HepG2 (cell line): ENCODE measurements around the gene TTC31. TPM values are rescaled to one million over a fixed set of nuclear protein-coding genes. Genes with fewer than 3 reads are reported as not detected.

Experiments
- ATF3 ChIP-seq: sonication (generic); formaldehyde crosslinking; IDR thresholded peaks from 2 replicates; pipeline ENCODE4 v1.4.0; 2020; ENCODE audit warnings: missing genetic modification reagents
- CCDC6 ChIP-seq: sonication (generic); formaldehyde crosslinking; IDR thresholded peaks from 2 replicates; pipeline ENCODE4 v1.8.1; 2022; ENCODE audit warnings: mild to moderate bottlenecking, missing genetic modification reagents, moderate library complexity
- DMTF1 ChIP-seq: sonication (generic); formaldehyde crosslinking; IDR thresholded peaks from 2 replicates; pipeline ENCODE4 v1.4.0; 2020; ENCODE audit warnings: mild to moderate bottlenecking, missing genetic modification reagents
- MEIS1 ChIP-seq: sonication (generic); formaldehyde crosslinking; IDR thresholded peaks from 2 replicates; pipeline ENCODE4 v1.9.0; 2021; ENCODE audit warnings: mild to moderate bottlenecking, missing genetic modification reagents, moderate library complexity, borderline replicate concordance
- MTF2 ChIP-seq: sonication (generic); formaldehyde crosslinking; IDR thresholded peaks from 2 replicates; pipeline ENCODE4 v1.5.0; 2020; ENCODE audit warnings: missing genetic modification reagents, borderline replicate concordance
- NBN ChIP-seq: fragments of 450-650 bp; conservative IDR thresholded peaks from 2 replicates; pipeline ENCODE4 v1.6.1; 2017
- PAF1 ChIP-seq: IDR thresholded peaks from 2 replicates; pipeline ENCODE4 v1.6.1; 2016; ENCODE audit warnings: missing genetic modification reagents, missing compliant biosample characterization
- PITX1 ChIP-seq: sonication (generic); formaldehyde crosslinking; IDR thresholded peaks from 2 replicates; pipeline ENCODE4 v1.5.1; 2020; ENCODE audit warnings: mild to moderate bottlenecking, missing genetic modification reagents
- PLSCR1 ChIP-seq: sonication (generic); formaldehyde crosslinking; IDR thresholded peaks from 2 replicates; pipeline ENCODE4 v1.5.0; 2020; ENCODE audit warnings: missing genetic modification reagents, mild to moderate bottlenecking, borderline replicate concordance
- RBM39 ChIP-seq: fragments of 200-400 bp; formaldehyde crosslinking; IDR thresholded peaks from one replicate; pipeline ENCODE4 v1.6.1; 2018; ENCODE audit warnings: antibody characterized with exemption, mild to moderate bottlenecking, low read depth, low read length; ENCODE audit not compliant: poor library complexity, severe bottlenecking
- THRA ChIP-seq: sonication (generic); formaldehyde crosslinking; IDR thresholded peaks from 2 replicates; pipeline ENCODE4 v1.4.0; 2020; ENCODE audit warnings: missing genetic modification reagents, borderline replicate concordance
- ZFP91 ChIP-seq: sonication (generic); formaldehyde crosslinking; IDR thresholded peaks from 2 replicates; pipeline ENCODE4 v1.9.0; 2022; ENCODE audit warnings: missing genetic modification reagents, mild to moderate bottlenecking, borderline replicate concordance
- ZNF224 ChIP-seq: sonication (generic); formaldehyde crosslinking; IDR thresholded peaks from 2 replicates; pipeline ENCODE4 v1.5.0; 2020; ENCODE audit warnings: mild to moderate bottlenecking, missing genetic modification reagents
- ZNF512 ChIP-seq: sonication (generic); formaldehyde crosslinking; IDR thresholded peaks from 2 replicates; pipeline ENCODE4 v1.4.0; 2020; ENCODE audit warnings: mild to moderate bottlenecking, missing genetic modification reagents
- ZNF577 ChIP-seq: sonication (generic); formaldehyde crosslinking; IDR thresholded peaks from 2 replicates; pipeline ENCODE4 v1.4.0; 2020; ENCODE audit warnings: mild to moderate bottlenecking, low read depth, missing genetic modification reagents, borderline replicate concordance
- ZNF607 ChIP-seq: sonication (generic); formaldehyde crosslinking; IDR thresholded peaks from 2 replicates; pipeline ENCODE4 v1.5.1; 2020; ENCODE audit warnings: missing genetic modification reagents, mild to moderate bottlenecking, borderline replicate concordance
- ZNF616 ChIP-seq: sonication (generic); formaldehyde crosslinking; IDR thresholded peaks from 2 replicates; pipeline ENCODE4 v1.5.0; 2020; ENCODE audit warnings: low read depth, mild to moderate bottlenecking, missing genetic modification reagents
- ZNF768 ChIP-seq: sonication (generic); formaldehyde crosslinking; IDR thresholded peaks from 2 replicates; pipeline ENCODE4 v1.4.0; 2020; ENCODE audit warnings: missing genetic modification reagents
- ZNF781 ChIP-seq: sonication (generic); formaldehyde crosslinking; IDR thresholded peaks from 2 replicates; pipeline ENCODE4 v1.5.1; 2020; ENCODE audit warnings: borderline replicate concordance, mild to moderate bottlenecking, missing genetic modification reagents; ENCODE audit errors: not compliant biosample characterization
- ZSCAN22 ChIP-seq: sonication (generic); formaldehyde crosslinking; IDR thresholded peaks from 2 replicates; pipeline ENCODE4 v1.4.0; 2020; ENCODE audit warnings: mild to moderate bottlenecking, missing genetic modification reagents
- polyA plus RNA-seq, 8 experiments: library from polyadenylated mRNA; depleted of rRNA in 3 of 8; stranded (reverse) in 7 of 8; unstranded in 1 of 8; fragments of >200 nt; fragmentation: Illumina TruSeq in 4 of 8; extraction: Trizol in 4 of 8; gene quantifications; 2 replicates each; pipeline versions ENCODE4 v1.2.1 to v1.2.3, GENCODE V29; 2011 to 2016; ENCODE audit warnings: low read depth in 4 of 8, missing spikeins in 1 of 8, mixed read lengths in 1 of 8; ENCODE audit not compliant: insufficient read depth in 1 of 8
- total RNA-seq, 5 experiments: library from RNA; depleted of rRNA; stranded (reverse); fragments of >200 nt; fragmentation: Illumina TruSeq; extraction: Trizol; gene quantifications; 2 replicates each; pipeline ENCODE4 v1.2.3, GENCODE V29; 2016; ENCODE audit warnings: low read depth in 1 of 5

TTC31 gene
- total and polyA plus RNA-seq, 2 of the 13 experiments (the other 11 are each of a cell fraction or from before 2014, with no cell fraction given) = 28.3 to 39.5 TPM

- no peak for TF ChIP-seq ZNF577 (CRISPR knock-in tag)
- peak; percentile 89 for TF ChIP-seq ZNF781 (CRISPR knock-in tag)
- TF ChIP-seq CCDC6 (CRISPR knock-in tag) = peak; percentile 77
- TF ChIP-seq ZNF512 = no peak
- TF ChIP-seq THRA = peak; percentile 77; the same call in 1 of the 2 replicates
- TF ChIP-seq MEIS1 (CRISPR knock-in tag) = no peak
- TF ChIP-seq ZNF768 (CRISPR knock-in tag) = no peak
- peak; percentile 50; the same call in 1 of the 2 replicates for TF ChIP-seq ZSCAN22 (CRISPR knock-in tag)
- TF ChIP-seq MTF2 (CRISPR knock-in tag) = peak; percentile 82
- no peak for TF ChIP-seq PLSCR1
- no peak for TF ChIP-seq PAF1 (CRISPR knock-in tag)
- TF ChIP-seq ZFP91 (CRISPR knock-in tag) = peak; percentile 87; the same call in 1 of the 2 replicates
- peak; percentile 77 for TF ChIP-seq ATF3 (CRISPR knock-in tag)
- peak; percentile 74 for TF ChIP-seq ZNF607 (CRISPR knock-in tag)
- no peak for TF ChIP-seq NBN
- no peak for TF ChIP-seq DMTF1 (CRISPR knock-in tag)
- TF ChIP-seq PITX1 = peak; percentile 96
- TF ChIP-seq ZNF616 (CRISPR knock-in tag) = no peak
- no peak for TF ChIP-seq ZNF224
- TF ChIP-seq RBM39 = peak; percentile 82
Observed at GRCh38 chr2:74440378-74441169, 42.3 kb upstream of the TTC31 start (continued).
